ENCODE measurements around the gene KIAA1210. TPM values are rescaled to one million over a fixed set of nuclear protein-coding genes. Genes with fewer than 3 reads are reported as not detected.

Gene KIAA1210
- total RNA-seq: not detected in 2 replicates

GRCh38 chrX:119127650-119128049 lies at the start of gene KIAA1210:
KIAA1210 (minus strand) TSS chrX:119127812; CDS start chrX:119123642, 4,170 bp downstream.

DNA sequence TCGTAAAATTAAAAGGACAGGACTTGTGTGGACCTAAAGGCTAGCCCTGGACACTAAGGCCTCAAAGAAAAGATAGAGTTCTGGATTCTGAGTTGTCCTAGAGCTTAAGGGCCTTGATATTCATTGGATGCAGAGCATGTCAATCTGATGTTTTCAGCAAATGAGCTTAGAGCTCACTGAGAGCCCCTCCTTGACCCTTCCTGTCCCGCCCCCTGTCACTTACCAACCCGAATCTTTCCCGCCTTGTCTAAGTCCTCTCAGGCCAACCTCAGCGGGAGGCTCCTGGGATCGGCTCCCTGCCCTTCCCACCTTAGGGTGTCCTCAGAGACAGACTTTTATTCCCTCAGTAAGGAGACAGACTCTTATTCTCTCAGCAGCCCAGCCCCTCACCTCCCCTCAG lies 54.9 kb downstream of the KIAA1210 start, which contains the start of gene CT47C1:
Gene CT47C1 (plus strand): TSS at position 250 of the 400 bp plus-strand sequence. CDS start 233 bp downstream, outside the sequence.

Other genes with a start within 250 kb of the KIAA1210 start
- 1.6 and 1.9 TPM in 2 replicates for gene LONRF3, start 153.2 kb downstream of the KIAA1210 start, total RNA-seq
- gene CT47C1, start 54.8 kb downstream of the KIAA1210 start, total RNA-seq: not detected in 2 replicates
- gene PGRMC1, start 108.5 kb upstream of the KIAA1210 start, total RNA-seq: 122 and 158 TPM in 2 replicates

Measured in mesangial cell (primary cell).